Naive thymus-derived CD4-positive, alpha-beta T cell (primary cell): ENCODE results near the gene C4orf50. TPM values are rescaled to one million over a fixed set of nuclear protein-coding genes. Genes with fewer than 3 reads are reported as not detected.

Experiments
- ATAC-seq: fragments of 150-1000 bp; cut with Tn5 transposase; 2 replicates; pipeline ENCODE4 v1.10.0; 2021; ENCODE audit warnings: mild to moderate bottlenecking, moderate library complexity
- CTCF ChIA-PET: fragments of 350-600 bp; sonication (Branson Sonifier 250); formaldehyde crosslinking; loops from one replicate; lab custom pipeline; 2021; ENCODE audit warnings: antibody characterized with exemption; lab: Charles Lee
- POLR2A ChIA-PET: fragments of 350-600 bp; sonication (Branson Sonifier 250); formaldehyde crosslinking; loops from one replicate; lab custom pipeline; 2021; ENCODE audit warnings: antibody characterized with exemption, inconsistent platforms; lab: Charles Lee
- DNase-seq, 9 donors: peaks; one replicate each; pipeline versions ENCODE4 v3.0.0 to v3.0.0-alpha.2; 2020 to 2022; ENCODE audit warnings: mixed read lengths in 1 of 9
- H3K27ac ChIP-seq: one replicate; pipeline ENCODE4 v1.7.0; 2013; ENCODE audit warnings: mild to moderate bottlenecking, low read depth, low read length, moderate library complexity
- H3K27me3 ChIP-seq, 2 donors: one replicate each; pipeline ENCODE4 v1.7.0; 2013; ENCODE audit warnings: low read length in 2 of 2, mild to moderate bottlenecking in 2 of 2, moderate library complexity in 2 of 2; ENCODE audit not compliant: control insufficient read depth in 2 of 2, insufficient read depth in 2 of 2
- H3K36me3 ChIP-seq, 3 experiments: 1 replicate in 2 of 3; 2 replicates in 1 of 3; pipeline ENCODE4 v1.7.0; 2013; ENCODE audit warnings: low read length in 3 of 3, mild to moderate bottlenecking in 3 of 3, moderate library complexity in 1 of 3; ENCODE audit not compliant: insufficient read depth in 3 of 3, control insufficient read depth in 2 of 3
- H3K4me1 ChIP-seq, 2 donors: one replicate each; pipeline ENCODE4 v1.7.0; 2013; ENCODE audit warnings: low read length in 2 of 2, mild to moderate bottlenecking in 2 of 2, moderate library complexity in 1 of 2; ENCODE audit not compliant: control insufficient read depth in 2 of 2, insufficient read depth in 2 of 2
- H3K4me3 ChIP-seq: 2 replicates; pipeline ENCODE4 v1.7.0; 2013; ENCODE audit warnings: mild to moderate bottlenecking, low read length
- H3K9me3 ChIP-seq, 3 experiments: 1 replicate in 2 of 3; 2 replicates in 1 of 3; pipeline ENCODE4 v1.7.0; 2013; ENCODE audit warnings: low read length in 3 of 3; ENCODE audit not compliant: control insufficient read depth in 2 of 3
- H3K27ac Mint-ChIP-seq, 9 donors: one replicate each; pipeline ENCODE4 v1.8.0; 2020 to 2022; ENCODE audit warnings: mixed read lengths in 9 of 9, mild to moderate bottlenecking in 8 of 9, moderate library complexity in 5 of 9, inconsistent platforms in 2 of 9
- H3K27me3 Mint-ChIP-seq, 5 donors: one replicate each; pipeline ENCODE4 v1.8.0; 2021 to 2022; ENCODE audit warnings: mixed read lengths in 5 of 5, mild to moderate bottlenecking in 1 of 5
- H3K36me3 Mint-ChIP-seq, 5 donors: one replicate each; pipeline ENCODE4 v1.8.0; 2020 to 2022; ENCODE audit warnings: mixed read lengths in 5 of 5, mild to moderate bottlenecking in 3 of 5, inconsistent platforms in 1 of 5
- H3K4me1 Mint-ChIP-seq, 7 donors: one replicate each; pipeline ENCODE4 v1.8.0; 2020 to 2022; ENCODE audit warnings: mixed read lengths in 7 of 7, mild to moderate bottlenecking in 3 of 7, inconsistent platforms in 1 of 7
- H3K4me3 Mint-ChIP-seq, 10 donors: one replicate each; pipeline ENCODE4 v1.8.0; 2020 to 2022; ENCODE audit warnings: mild to moderate bottlenecking in 10 of 10, mixed read lengths in 10 of 10, moderate library complexity in 6 of 10, inconsistent platforms in 2 of 10
- H3K9me3 Mint-ChIP-seq, 11 donors: one replicate each; pipeline ENCODE4 v1.8.0; 2020 to 2022; ENCODE audit warnings: mixed read lengths in 11 of 11, mild to moderate bottlenecking in 4 of 11, inconsistent platforms in 1 of 11, moderate library complexity in 1 of 11
- intact Hi-C, 2 donors: fragments of 100-400 bp; cut with micrococcal nuclease; formaldehyde crosslinking; loops; one replicate each; pipeline ENCODE4 v1.15.1; 2023
- polyA plus RNA-seq, 2 donors: library from polyadenylated mRNA; unstranded; fragments of 300-500 nt; fragmentation: Illumina TruSeq; gene quantifications; one replicate each; pipeline ENCODE4 v1.2.3, GENCODE V29; 2021
- total RNA-seq, 6 experiments: library from RNA in 5 of 6; stranded (reverse) in 5 of 6; gene quantifications; 1 replicate in 5 of 6; 2 replicates in 1 of 6; pipeline ENCODE4 v1.2.3 and lab custom pipeline; 2021 to 2026

Gene C4orf50
- total and polyA plus RNA-seq, 7 experiments from 2014 or later = 0.08 to 0.87 (median 0.54) TPM; not detected in 4

DNA sequence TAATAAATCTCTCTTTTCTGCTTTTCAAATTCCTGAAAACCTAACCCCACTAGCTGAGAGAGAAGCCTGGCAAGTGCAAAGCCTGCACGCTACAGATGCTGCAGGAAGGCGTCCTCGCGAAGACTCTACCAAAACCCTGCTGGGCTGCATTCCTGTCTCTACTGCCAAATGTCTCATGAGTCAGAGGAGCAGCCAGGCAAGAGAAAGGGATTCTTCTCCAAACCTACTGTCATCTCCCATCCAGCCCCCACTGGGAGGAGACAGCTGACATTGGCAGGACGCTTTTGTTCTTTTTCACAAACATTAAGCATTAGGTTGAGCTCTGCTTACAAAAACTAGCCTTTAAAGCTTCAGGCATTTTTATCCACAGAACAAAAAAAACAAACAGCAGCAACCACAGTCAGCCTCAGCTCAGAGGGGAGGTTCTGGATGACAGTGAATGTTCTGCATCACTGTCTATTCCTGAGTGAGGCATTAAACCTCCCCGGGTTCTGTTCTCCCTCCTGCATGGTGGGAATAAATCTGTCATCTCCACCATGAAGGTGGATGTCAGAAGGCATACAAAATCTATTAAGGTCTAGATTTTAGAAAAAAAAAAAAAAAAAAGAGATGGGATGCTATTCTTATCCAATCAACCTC is 143.3 kb downstream of the C4orf50 start:
- Mint-ChIP-seq H3K27ac (no peak overlapping the region), H3K36me3 (peaks cover 0 to 7% (median 5%) of the 10 kb centered on the region in 5 donors), H3K4me3 (no peak overlapping the region), H3K4me1 (peaks cover 0 to 9% (median 0%) of the 10 kb centered on the region in 7 donors), H3K9me3 (peaks cover 0 to 17% (median 4%) of the 10 kb centered on the region in 11 donors), H3K27me3 (peaks cover 6 to 29% (median 24%) of the 10 kb centered on the region in 5 donors)
- no peak for ATAC-seq
- no peaks in the 10 kb centered on the region for H3K36me3 ChIP-seq
- H3K27me3 ChIP-seq = no peaks in the 10 kb centered on the region
- no peaks in the 10 kb centered on the region for H3K4me1 ChIP-seq
- no peak overlapping the region for H3K27ac ChIP-seq
- intact Hi-C loops = no loop called here
- H3K9me3 ChIP-seq = no peaks in the 10 kb centered on the region
- ChIA-PET CTCF (no interaction called here), POLR2A (no interaction called here)
- no peak for DNase-seq
- no peak overlapping the region for H3K4me3 ChIP-seq

DNA sequence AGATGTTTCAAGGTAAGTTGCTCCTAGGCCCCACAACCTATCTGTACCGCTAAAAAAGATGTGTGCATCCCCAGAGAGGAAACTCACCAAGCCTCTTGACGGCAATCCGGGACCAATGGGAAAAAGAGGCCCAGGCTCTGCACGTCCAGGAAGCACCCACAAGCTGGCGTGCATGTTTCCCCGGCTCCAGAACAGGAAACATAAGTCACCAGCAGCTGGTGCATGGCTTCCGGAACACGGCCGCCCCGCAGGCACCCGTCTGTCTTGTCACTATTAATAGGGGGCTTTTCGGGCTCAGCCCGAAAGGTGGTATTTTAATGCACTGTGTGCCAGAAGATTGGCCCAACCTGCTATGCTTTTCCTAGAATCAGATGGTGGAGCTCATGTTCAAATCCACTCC is 147.5 kb downstream of the C4orf50 start:
- Histone ChIP-seq H3K9me3 (no peaks in the 10 kb centered on the region), H3K27me3 (no peaks in the 10 kb centered on the region), H3K4me3 (no peak overlapping the region), H3K4me1 (peaks cover 4 to 5% of the 10 kb centered on the region in 2 donors), H3K27ac (no peak overlapping the region), H3K36me3 (no peaks in the 10 kb centered on the region)
- Mint-ChIP-seq H3K36me3 (peaks cover 0 to 7% (median 0%) of the 10 kb centered on the region in 5 donors), H3K4me1 (peaks cover 4 to 27% (median 14%) of the 10 kb centered on the region in 7 donors), H3K9me3 (peaks cover 0 to 12% (median 3%) of the 10 kb centered on the region in 11 donors), H3K27me3 (peaks cover 4 to 26% (median 15%) of the 10 kb centered on the region in 5 donors), H3K27ac (no peak overlapping the region), H3K4me3 (no peak overlapping the region)
- CTCF ChIA-PET = no interaction called here
- ATAC-seq = no peak
- POLR2A ChIA-PET = no interaction called here
- no peak for DNase-seq
- intact Hi-C loops = no loop called here

DNA sequence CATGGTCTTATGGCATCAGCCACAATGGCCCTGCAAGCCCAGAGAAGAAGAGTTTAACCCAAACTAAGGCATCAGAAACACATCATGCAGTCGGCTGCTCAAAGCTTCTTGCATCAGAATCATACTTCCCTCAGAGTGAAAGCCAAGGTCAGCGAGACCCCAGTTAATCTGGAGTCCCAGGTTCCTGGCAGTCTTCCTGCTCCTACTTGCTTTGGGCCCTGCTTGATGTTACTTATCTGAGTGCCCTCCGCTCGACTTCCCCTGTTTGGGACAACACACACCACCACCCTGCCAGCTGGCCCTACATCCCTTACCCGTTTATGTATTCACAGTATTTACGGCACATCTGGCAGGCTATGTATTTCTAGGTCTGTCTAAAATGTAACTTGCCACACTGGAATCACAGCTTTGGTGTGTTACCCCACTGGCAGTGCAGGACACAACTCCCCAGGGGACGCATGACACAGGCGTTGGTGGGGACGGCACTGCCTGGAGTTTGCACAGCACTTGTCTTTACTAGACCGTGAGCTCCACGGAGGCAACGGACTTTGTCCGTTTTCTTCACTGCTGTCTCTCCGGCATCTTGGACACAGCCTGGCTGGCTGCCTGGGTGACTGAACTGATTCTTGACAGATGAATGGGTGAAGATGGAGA is 148.1 kb downstream of the C4orf50 start:
- H3K27ac Mint-ChIP-seq = no peak overlapping the region
- H3K4me1 Mint-ChIP-seq = peaks cover 4 to 30% (median 15%) of the 10 kb centered on the region in 7 donors
- intact Hi-C loops = no loop called here
- H3K4me3 ChIP-seq = no peak overlapping the region
- H3K36me3 Mint-ChIP-seq = peaks cover 0 to 7% (median 0%) of the 10 kb centered on the region in 5 donors
- DNase-seq = no peak
- no peaks in the 10 kb centered on the region for H3K27me3 ChIP-seq
- H3K4me3 Mint-ChIP-seq = no peak overlapping the region
- ChIA-PET POLR2A (no interaction called here), CTCF (no interaction called here)
- no peaks in the 10 kb centered on the region for H3K36me3 ChIP-seq
- peaks cover 4 to 5% of the 10 kb centered on the region in 2 donors for H3K4me1 ChIP-seq
- peaks cover 0 to 12% (median 3%) of the 10 kb centered on the region in 11 donors for H3K9me3 Mint-ChIP-seq
- H3K27me3 Mint-ChIP-seq = peaks cover 4 to 26% (median 15%) of the 10 kb centered on the region in 5 donors
- no peaks in the 10 kb centered on the region for H3K9me3 ChIP-seq
- no peak for ATAC-seq
- H3K27ac ChIP-seq = no peak overlapping the region

DNA sequence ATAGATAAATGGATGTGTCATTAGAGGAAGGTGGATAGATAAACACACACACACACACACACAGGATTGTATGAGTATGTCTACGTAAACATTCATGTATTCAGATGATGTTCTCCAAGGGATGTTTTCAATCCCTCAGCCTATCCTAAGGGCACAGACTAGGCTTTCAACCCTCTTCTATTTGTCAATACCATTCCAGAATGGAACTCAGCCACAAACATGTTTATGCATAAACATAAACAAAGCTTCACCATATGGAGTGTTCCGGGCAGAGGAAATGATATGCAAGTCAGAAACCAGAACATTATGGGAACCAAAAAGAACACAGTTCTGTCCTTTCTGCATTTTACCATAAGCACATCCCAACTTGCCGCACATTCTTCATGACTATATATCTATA is 150.4 kb downstream of the C4orf50 start:
- H3K4me1 Mint-ChIP-seq = peaks cover 4 to 48% (median 15%) of the 10 kb centered on the region in 7 donors
- no peaks in the 10 kb centered on the region for H3K36me3 ChIP-seq
- intact Hi-C loops = no loop called here
- no peak overlapping the region for H3K4me3 Mint-ChIP-seq
- H3K27ac ChIP-seq = no peak overlapping the region
- H3K4me3 ChIP-seq = no peak overlapping the region
- H3K9me3 Mint-ChIP-seq = peaks cover 0 to 1% (median 0%) of the 10 kb centered on the region in 11 donors
- no peaks in the 10 kb centered on the region for H3K36me3 Mint-ChIP-seq
- DNase-seq (no peak), ATAC-seq (no peak)
- H3K9me3 ChIP-seq = no peaks in the 10 kb centered on the region
- no peak overlapping the region for H3K27ac Mint-ChIP-seq
- no peaks in the 10 kb centered on the region for H3K27me3 ChIP-seq
- CTCF ChIA-PET = no interaction called here
- peaks cover 4 to 5% of the 10 kb centered on the region in 2 donors for H3K4me1 ChIP-seq
- peaks cover 2 to 25% (median 10%) of the 10 kb centered on the region in 5 donors for H3K27me3 Mint-ChIP-seq
- POLR2A ChIA-PET = no interaction called here

DNA sequence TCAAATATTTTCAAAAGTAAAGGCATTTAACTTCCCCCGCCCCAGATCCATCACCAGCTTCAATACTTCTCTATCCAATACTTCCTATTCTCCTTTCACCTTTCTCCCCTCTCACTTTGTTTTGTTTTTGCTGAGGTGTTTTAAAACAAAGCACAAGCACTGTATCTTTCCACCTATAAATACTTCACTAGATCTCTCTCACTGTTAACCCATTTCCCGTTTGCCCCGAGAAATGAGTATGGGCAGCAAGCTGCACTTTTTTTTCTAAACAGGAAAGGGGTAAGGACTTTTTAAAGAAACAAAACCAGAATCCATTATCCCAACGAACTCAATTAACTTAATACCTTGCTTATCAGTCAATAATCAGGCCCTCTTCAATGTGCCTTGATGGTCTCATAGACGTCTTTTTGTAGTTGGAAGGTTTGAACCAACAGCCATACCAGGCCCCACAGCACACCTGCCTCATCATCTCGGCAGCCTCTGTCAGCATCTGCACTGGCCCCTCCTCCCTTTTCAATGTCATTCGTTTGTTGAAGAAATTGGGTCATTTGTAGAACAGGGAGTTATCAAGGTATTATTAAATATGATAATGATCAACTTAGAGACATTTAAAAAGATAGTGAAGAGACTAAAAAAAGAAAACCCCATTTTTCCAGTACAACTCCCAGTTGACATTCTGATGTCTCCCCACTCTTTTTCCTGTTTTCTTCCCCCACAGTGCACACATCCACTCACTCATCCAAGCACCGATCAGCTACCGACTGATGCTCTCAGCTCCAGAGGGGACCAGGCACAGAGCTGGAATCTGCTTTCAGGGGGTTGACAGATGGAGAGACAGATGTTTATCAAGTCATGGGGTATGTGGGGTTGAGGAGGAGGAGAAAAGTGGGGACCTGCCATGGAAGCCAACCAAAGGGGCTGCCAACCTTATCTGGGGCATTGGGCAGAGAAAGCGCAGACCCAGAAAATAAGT is 151.1 kb downstream of the C4orf50 start:
- Histone ChIP-seq H3K9me3 (no peaks in the 10 kb centered on the region), H3K4me3 (no peak overlapping the region), H3K36me3 (no peaks in the 10 kb centered on the region), H3K27ac (no peak overlapping the region), H3K4me1 (peaks cover 4 to 5% of the 10 kb centered on the region in 2 donors), H3K27me3 (no peaks in the 10 kb centered on the region)
- no peak for ATAC-seq
- intact Hi-C loops = no loop called here
- Mint-ChIP-seq H3K9me3 (no peaks in the 10 kb centered on the region), H3K27ac (peak overlapping the region in 1 of 9 donors; percentile 75), H3K4me1 (peaks cover 4 to 48% (median 15%) of the 10 kb centered on the region in 7 donors), H3K4me3 (peak overlapping the region in 6 of 10 donors; percentile 14 to 72 (median 35)), H3K27me3 (peaks cover 2 to 25% (median 13%) of the 10 kb centered on the region in 5 donors), H3K36me3 (no peaks in the 10 kb centered on the region)
- DNase-seq = no peak
- CTCF ChIA-PET = no interaction called here
- POLR2A ChIA-PET = no interaction called here

DNA sequence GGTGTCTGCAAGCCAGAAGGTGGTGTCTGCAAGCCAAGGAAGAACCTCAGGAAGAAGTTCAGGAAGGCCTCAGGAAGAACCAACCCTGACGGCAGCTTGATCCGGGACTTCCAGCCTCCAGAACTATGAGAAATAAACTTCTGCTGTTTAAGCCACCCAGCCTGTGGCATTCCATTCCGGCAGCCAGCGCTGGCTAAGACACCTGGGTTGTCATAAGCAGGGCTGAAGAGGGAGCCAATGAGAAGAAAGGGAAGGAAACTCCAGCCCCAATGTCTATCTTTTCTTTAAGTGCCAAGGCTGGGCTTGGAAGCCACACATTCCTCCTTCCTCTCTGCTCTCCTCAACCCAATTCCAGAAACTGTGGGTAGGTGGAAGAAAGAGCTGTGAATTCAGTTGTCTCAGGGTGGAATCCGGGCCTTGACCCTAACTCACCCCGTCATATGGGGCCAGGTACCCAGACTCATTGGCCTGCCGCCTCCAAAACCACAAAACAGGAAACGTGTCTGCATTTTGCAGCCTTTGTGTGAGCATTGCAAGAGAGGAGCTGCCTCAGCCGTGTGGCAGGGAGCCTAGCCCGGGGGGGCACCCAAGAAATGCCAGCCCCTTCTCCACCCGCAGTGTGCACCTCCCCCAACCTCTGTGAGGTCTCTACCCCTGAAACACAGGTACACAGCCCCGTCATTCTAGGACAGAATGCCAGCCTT is 152.2 kb downstream of the C4orf50 start:
- H3K4me3 Mint-ChIP-seq = peak overlapping the region in 5 of 10 donors; percentile 30 to 39 (median 38)
- Histone ChIP-seq H3K27me3 (no peaks in the 10 kb centered on the region), H3K4me3 (no peak overlapping the region), H3K4me1 (peaks cover 4 to 5% of the 10 kb centered on the region in 2 donors), H3K9me3 (no peaks in the 10 kb centered on the region), H3K27ac (no peak overlapping the region), H3K36me3 (no peaks in the 10 kb centered on the region)
- H3K4me1 Mint-ChIP-seq = peaks cover 4 to 46% (median 15%) of the 10 kb centered on the region in 7 donors
- no peaks in the 10 kb centered on the region for H3K36me3 Mint-ChIP-seq
- H3K27ac Mint-ChIP-seq = no peak overlapping the region
- no peak for ATAC-seq
- no peaks in the 10 kb centered on the region for H3K9me3 Mint-ChIP-seq
- ChIA-PET POLR2A (no interaction called here), CTCF (no interaction called here)
- peaks cover 2 to 25% (median 15%) of the 10 kb centered on the region in 5 donors for H3K27me3 Mint-ChIP-seq
- intact Hi-C loops = no loop called here
- DNase-seq = peak in 1 of 9 donors; percentile 1
